Renal cortex interstitium (tissue), 11 donors: ENCODE data around the gene TEX53. TPM values are rescaled to one million over a fixed set of nuclear protein-coding genes. Genes with fewer than 3 reads are reported as not detected.

Experiments
- DNase-seq, 11 donors: peaks; one replicate each; pipeline ENCODE4 v3.0.0-alpha.2; 2013; ENCODE audit warnings: low read depth in 9 of 11, low spot score in 4 of 11; ENCODE audit errors: extremely low read depth in 1 of 11
- polyA plus RNA-seq, 3 donors: library from polyadenylated mRNA; unstranded; fragments of 120-200 nt; gene quantifications; one replicate each; pipeline ENCODE4 v1.2.1, GENCODE V29; 2013; ENCODE audit not compliant: insufficient read length in 3 of 3

The TEX53 gene
- polyA plus RNA-seq, 3 donors, result not detected

- DNase-seq, result no peak
These were observed 25.2 kb upstream of the TEX53 start for GRCh38 chr9:114682846-114683245.

GRCh38 chr9:114681594-114682332, 24.2 kb upstream of the TEX53 start, which contains the start of gene TEX48:
TEX48 (minus strand) TSS chr9:114682192; CDS start chr9:114671723, 10,469 bp downstream.
- DNase-seq, result peak in 4 of 11 donors; percentile 18 to 33 (median 26)

DNA sequence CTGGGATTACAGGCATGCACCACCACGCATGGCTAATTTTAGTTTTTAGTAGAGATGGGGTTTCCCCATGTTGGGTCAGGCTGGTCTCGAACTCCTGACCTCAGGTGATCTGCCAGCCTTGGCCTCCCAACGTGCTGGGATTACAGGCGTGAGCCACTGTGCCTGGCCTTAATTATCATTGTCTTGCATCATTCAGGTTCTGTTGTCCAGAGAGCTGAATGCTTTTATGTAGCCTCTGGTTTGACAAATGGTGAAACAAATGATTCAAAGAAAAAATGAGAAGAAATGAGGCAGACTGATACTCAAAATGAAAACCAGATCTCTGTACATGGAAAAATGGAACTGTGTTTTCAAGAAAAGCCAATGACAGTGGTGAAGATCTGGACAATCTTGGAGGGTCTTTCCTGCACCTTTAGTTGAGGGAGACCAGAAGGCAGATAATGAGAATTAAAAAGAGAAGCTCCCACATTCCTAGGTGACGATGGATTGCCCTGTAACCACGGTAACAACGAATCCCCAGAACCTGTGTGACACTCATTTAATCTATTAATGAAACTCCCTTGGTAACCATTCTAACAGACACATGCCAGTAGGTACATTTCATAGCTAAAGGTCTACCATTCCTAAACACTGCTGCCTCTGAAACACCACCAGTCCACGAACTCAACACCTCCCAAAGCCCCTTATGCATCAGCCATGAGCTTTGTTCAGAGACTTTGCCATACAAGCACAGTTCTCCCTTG, 22.8 kb upstream of the TEX53 start:
- DNase-seq, result no peak

GRCh38 chr9:114678795-114679194, 21.2 kb upstream of the TEX53 start:
- no peak for DNase-seq

GRCh38 chr9:114678130-114678529, 20.5 kb upstream of the TEX53 start:
- DNase-seq, result no peak

DNA sequence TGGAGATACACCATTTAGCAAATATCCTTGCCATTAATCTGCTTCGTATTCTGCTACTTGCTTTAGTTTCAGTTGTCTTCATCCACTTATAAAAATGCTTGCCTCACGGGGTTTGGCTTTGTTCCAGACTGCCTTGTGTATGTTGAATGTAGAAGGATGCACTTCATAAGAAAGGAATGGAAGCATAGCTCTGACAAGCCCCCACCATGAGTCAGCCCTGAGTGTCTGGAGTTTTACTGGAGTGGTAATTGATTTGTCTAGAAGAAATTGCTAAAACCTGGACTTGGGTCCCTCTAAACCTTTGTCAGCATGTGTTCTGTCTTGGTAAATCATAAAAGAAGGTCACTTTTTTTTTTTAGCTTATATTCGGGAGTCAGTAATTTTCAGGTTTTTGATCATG, 19.8 kb upstream of the TEX53 start:
- peak in 9 of 11 donors; percentile 16 to 59 (median 36) for DNase-seq

DNA sequence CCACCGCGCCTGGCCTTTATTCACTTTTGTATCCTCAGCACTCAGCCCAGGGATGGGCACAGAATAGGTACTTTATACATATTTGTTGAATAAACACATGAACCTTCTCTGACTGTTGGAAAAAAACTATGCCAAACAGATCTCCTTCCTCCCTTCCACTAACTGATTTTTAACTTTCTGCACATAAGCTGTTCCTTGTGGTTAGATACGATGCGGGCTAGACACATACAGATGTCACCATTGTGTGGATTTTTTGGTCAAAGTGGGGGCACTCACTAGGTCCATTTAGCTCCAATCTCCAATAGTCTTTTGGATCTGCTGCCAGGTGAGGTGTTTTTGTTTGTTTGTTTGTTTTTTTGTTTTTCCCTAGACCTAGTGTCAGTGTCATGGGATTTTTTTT, 19.3 kb upstream of the TEX53 start:
- DNase-seq, result no peak

DNA sequence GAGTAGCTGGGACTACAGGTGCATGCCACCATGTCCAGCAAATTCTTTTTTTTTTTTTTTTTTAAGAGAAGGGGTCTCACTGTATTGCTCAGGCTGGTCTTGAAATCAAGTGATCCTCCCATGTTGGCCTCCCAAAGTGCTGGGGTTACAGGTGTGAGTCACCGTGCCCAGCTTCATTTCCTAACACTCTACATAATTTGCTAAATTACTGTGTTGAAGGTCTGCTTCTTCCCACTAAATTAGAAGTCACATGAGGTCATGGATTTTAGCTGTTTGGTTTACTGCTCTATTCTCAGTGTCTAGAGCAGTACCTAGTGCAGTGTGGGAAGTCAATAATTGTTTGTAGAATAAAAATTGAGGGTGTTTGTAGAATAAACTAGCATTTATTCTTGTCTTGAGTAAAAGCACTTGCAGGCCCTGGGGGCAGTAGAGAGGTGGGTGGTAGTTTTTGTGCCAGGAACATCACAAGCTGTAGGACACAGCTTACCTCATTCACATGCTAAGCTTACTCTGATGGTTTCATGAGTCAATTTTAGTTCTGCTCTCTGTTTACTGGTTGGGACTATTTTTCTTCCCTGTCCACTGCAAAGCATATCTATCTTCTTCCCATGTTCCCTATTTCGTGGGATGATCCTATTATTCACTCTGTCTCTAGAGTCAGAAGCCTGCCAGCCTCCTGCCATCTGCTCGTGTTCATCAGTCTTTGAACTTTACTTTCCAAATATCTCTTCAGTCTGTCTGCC, 17.4 kb upstream of the TEX53 start:
- no peak for DNase-seq

DNA sequence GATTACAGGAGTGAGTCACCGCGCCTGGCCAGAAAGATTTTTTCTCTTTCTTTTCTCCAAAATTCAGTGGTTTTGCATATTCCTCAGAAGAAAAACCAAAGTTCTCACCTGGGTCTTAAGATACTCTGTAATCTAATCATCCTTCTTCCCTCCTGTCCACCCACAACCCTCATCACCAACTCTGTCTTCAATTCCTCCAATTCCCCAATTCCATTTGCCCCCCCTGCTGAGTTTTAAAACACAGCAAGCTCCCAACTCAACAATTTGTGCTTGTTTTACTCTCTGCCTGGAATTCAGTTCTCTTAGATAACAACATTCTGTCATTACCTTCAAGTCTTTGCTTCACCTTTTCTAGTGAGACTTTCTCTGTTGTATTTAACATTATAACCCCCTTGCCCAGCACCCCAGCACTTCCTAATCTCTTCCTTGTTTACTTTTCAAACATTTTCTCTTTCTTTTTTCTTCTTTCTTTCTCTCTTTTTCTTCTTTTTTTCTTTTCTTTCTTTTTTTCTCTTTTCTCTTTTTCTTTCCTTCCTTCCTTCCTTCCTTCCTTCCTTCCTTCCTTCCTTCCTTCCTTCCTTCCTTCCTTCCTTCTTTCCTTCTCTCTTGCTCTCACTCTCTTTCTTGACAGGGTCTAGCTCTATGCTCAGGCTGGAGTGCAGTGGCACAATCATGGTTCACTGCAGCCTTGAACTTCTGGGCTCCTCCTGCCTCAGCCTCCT, 16.6 kb upstream of the TEX53 start:
- DNase-seq, result no peak

DNA sequence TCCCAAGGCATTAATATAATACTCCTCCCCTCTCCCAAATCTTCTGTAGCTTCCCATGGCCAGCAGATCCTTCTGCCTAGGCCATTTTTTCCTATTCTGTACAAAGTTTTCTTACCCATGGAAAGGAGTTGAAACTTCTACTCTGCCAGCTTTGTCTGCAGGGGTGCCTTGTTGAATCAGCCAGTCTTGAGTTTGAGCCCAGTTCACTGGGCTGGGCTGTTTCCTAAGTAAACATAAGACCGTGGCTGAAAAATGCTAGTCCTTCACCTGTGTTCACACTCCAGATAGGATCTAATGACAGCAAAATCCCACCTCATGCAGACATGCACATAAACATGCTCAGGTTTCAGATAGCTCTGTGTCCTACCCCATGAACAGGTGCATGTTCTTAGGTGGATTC, 14.0 kb upstream of the TEX53 start:
- no peak for DNase-seq

DNA sequence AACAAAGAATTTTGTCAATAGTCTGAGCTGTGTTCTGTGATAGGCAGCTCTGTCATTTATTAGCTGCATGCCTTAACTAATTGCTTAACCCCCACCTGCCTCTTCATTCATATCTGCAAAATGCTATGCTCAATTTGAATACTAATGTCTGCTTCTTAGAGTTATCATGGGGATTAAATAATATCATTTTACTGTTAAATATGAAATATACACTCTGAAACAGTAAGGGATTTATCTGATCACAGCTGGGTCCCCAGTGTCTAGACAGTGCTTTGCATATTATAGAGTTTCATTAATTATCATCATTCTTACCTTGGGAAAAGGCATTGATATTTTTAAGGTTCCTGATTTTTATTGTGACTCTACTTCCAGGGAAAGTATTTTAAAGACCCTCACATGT, 12.4 kb upstream of the TEX53 start:
- no peak for DNase-seq

GRCh38 chr9:114668146-114668545, 10.5 kb upstream of the TEX53 start:
- no peak for DNase-seq

GRCh38 chr9:114666851-114667250, 9.2 kb upstream of the TEX53 start:
- no peak for DNase-seq

- DNase-seq, result no peak
These were observed 8.8 kb upstream of the TEX53 start for GRCh38 chr9:114666401-114666800.

GRCh38 chr9:114664181-114664580, 6.6 kb upstream of the TEX53 start:
- no peak for DNase-seq

GRCh38 chr9:114662081-114662989, 4.7 kb upstream of the TEX53 start:
- DNase-seq, result peak in 4 of 11 donors; percentile 4 to 26 (median 16)

- DNase-seq, result no peak
These were observed 1.3 kb downstream of the TEX53 start for GRCh38 chr9:114656301-114656700.

DNA sequence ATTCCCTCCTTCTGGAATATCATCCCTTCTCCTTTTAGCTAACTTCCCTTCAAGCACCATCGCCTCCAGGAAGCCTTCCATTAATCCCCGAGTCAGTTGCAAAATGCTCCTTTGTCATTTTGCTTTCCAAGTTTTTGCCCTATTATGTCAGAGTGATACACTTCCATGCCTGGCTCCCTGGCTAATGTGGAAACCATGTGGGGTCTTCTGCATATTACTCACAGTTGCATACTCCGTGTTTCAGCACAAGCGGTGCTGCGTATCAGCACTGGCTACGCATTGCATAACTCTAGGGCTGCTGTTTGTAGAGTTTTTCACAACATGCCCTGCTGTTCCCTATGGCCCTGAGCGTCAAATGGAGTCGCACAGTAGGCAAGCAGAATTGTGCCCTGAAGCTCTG, 1.9 kb downstream of the TEX53 start:
- DNase-seq, result no peak
